SK-N-SH (cell line): ENCODE measurements around the gene PDLIM4. TPM values are rescaled to one million over a fixed set of nuclear protein-coding genes. Genes with fewer than 3 reads are reported as not detected.
A peak's percentile ranks its signal among the peaks of the same experiment; 100 is the strongest.

Experiments
- CTCF ChIA-PET: fragments of 300-600, 350-600 bp; formaldehyde crosslinking; extraction: SDS; loops from one replicate; lab custom pipeline; 2021; lab: Yijun Ruan, JAX
- POLR2A ChIA-PET: fragments of 350-600 bp; sonication (Branson Sonifier 250); formaldehyde crosslinking; extraction: SDS; loops from one replicate; lab custom pipeline; 2020; ENCODE audit warnings: antibody characterized with exemption, inconsistent platforms; lab: Yijun Ruan, JAX
- DNase-seq: peaks from one replicate; pipeline ENCODE4 v3.0.0; 2012
- H2AFZ ChIP-seq: fragments of 200-600 bp; sonication (generic); 2 replicates; pipeline ENCODE4 v1.8.1; 2016; ENCODE audit warnings: antibody characterized with exemption, mild to moderate bottlenecking, low read depth
- H3F3A ChIP-seq: fragments of 200-600 bp; sonication (generic); replicated peaks from 2 replicates; pipeline ENCODE3; 2016; ENCODE audit warnings: antibody characterized with exemption, mild to moderate bottlenecking; ENCODE audit not compliant: insufficient read depth
- H3K27ac ChIP-seq, 2 experiments: fragments of 200-500 bp in 1 of 2; fragments of 200-600 bp in 1 of 2; sonication (Bioruptor generic) in 1 of 2; sonication (generic), shearing (Covaris generic) in 1 of 2; 2 replicates each; pipeline versions ENCODE4 v1.5.1 to v1.6.1; 2014 to 2016; ENCODE audit warnings: low read depth in 2 of 2, inconsistent platforms in 1 of 2, low read length in 1 of 2, mild to moderate bottlenecking in 1 of 2, mixed read lengths in 1 of 2
- H3K27me3 ChIP-seq: fragments of 200-600 bp; sonication (generic), shearing (Covaris generic); 2 replicates; pipeline ENCODE4 v1.6.1; 2016; ENCODE audit warnings: mixed run types; ENCODE audit not compliant: insufficient read depth
- H3K36me3 ChIP-seq, 2 experiments: fragments of 200-500 bp in 1 of 2; fragments of 200-600 bp in 1 of 2; sonication (Bioruptor generic) in 1 of 2; sonication (generic) in 1 of 2; replicated peaks in 1 of 2; 2 replicates each; pipeline versions ENCODE3 to v1.5.1; 2014 to 2016; ENCODE audit warnings: low read length in 1 of 2, mild to moderate bottlenecking in 1 of 2; ENCODE audit not compliant: insufficient read depth in 2 of 2, control insufficient read depth in 1 of 2
- H3K4me1 ChIP-seq, 2 experiments: fragments of 200-500 bp in 1 of 2; fragments of 200-600 bp in 1 of 2; sonication (Bioruptor generic) in 1 of 2; sonication (generic), shearing (Covaris generic) in 1 of 2; 2 replicates each; pipeline versions ENCODE4 v1.5.1 to v1.6.1; 2014 to 2016; ENCODE audit warnings: low read depth in 1 of 2, low read length in 1 of 2, mixed run types in 1 of 2; ENCODE audit not compliant: insufficient read depth in 2 of 2, control insufficient read depth in 1 of 2
- H3K4me2 ChIP-seq: fragments of 200-600 bp; sonication (generic), shearing (Covaris generic); 2 replicates; pipeline ENCODE4 v1.6.1; 2017; ENCODE audit warnings: mixed run types
- H3K4me3 ChIP-seq, 2 experiments: fragments of 200-500 bp in 1 of 2; fragments of 200-600 bp in 1 of 2; sonication (Bioruptor generic) in 1 of 2; sonication (generic), shearing (Covaris generic) in 1 of 2; 2 replicates each; pipeline versions ENCODE4 v1.5.1 to v1.8.1; 2014 to 2016; ENCODE audit warnings: low read depth in 2 of 2, inconsistent platforms in 1 of 2, low read length in 1 of 2, mild to moderate bottlenecking in 1 of 2, mixed read lengths in 1 of 2, moderate library complexity in 1 of 2
- H3K79me2 ChIP-seq: fragments of 200-600 bp; sonication (generic); 2 replicates; pipeline ENCODE4 v1.8.1; 2017; ENCODE audit warnings: mild to moderate bottlenecking; ENCODE audit not compliant: insufficient read depth
- H3K9ac ChIP-seq: fragments of 200-600 bp; sonication (generic); 2 replicates; pipeline ENCODE4 v1.6.1; 2017; ENCODE audit warnings: mixed run types
- H3K9me2 ChIP-seq: fragments of 200-600 bp; sonication (generic); 2 replicates; pipeline ENCODE4 v1.6.1; 2017; ENCODE audit warnings: mixed run types
- H3K9me3 ChIP-seq: fragments of 200-600 bp; sonication (generic); 2 replicates; pipeline ENCODE4 v1.6.1; 2017; ENCODE audit warnings: mixed run types, mild to moderate bottlenecking, moderate library complexity
- H4K20me1 ChIP-seq: fragments of 200-600 bp; sonication (generic); 2 replicates; pipeline ENCODE4 v1.6.1; 2017; ENCODE audit warnings: mild to moderate bottlenecking, mixed run types; ENCODE audit not compliant: insufficient read depth
- ELF1 ChIP-seq: IDR thresholded peaks from 2 replicates; pipeline ENCODE4 v1.4.0; 2012
- EZH2phosphoT487 ChIP-seq: fragments of 200-600 bp; sonication (generic); IDR thresholded peaks from 2 replicates; pipeline ENCODE4 v1.6.1; 2017; ENCODE audit warnings: low read depth, mixed run types, mild to moderate bottlenecking, antibody characterized with exemption, moderate library complexity, borderline replicate concordance
- FOXJ3 ChIP-seq: sonication (generic); formaldehyde crosslinking; IDR thresholded peaks from 2 replicates; pipeline ENCODE4 v1.5.1; 2020; ENCODE audit warnings: mild to moderate bottlenecking, missing genetic modification reagents
- GATA2 ChIP-seq: sonication (generic); formaldehyde crosslinking; IDR thresholded peaks from 2 replicates; pipeline ENCODE4 v1.5.0; 2020; ENCODE audit warnings: mild to moderate bottlenecking, missing genetic modification reagents
- RFX5 ChIP-seq: IDR thresholded peaks from 2 replicates; pipeline ENCODE4 v1.6.1; 2012; ENCODE audit warnings: mild to moderate bottlenecking, improper control_type of control experiment, low read length
- TAF1 ChIP-seq: IDR thresholded peaks from 2 replicates; pipeline ENCODE4 v1.6.1; 2012; ENCODE audit warnings: low read depth, mild to moderate bottlenecking, low read length, moderate library complexity, borderline replicate concordance
- TCF12 ChIP-seq: IDR thresholded peaks from 2 replicates; pipeline ENCODE4 v1.4.0; 2012
- WGBS: methylation state at CpG from one replicate; pipeline ENCODE4 v1.1.6; 2017; ENCODE audit warnings: low lambda C conversion rate; 5-methylcytosine and 5-hydroxymethylcytosine counted together
- polyA plus RNA-seq, 3 experiments: library from polyadenylated mRNA; depleted of rRNA; stranded (reverse); fragments of >200 nt; gene quantifications; 2 replicates each; pipeline ENCODE4 v1.2.3, GENCODE V29; 2012
- TF ChIP-seq, protein P1 (sequence below): fragments of 150-350 bp; IDR thresholded peaks from 2 replicates; pipeline ENCODE4 v1.6.1; 2017; ENCODE audit warnings: antibody characterized with exemption, low read length, low read depth, borderline replicate concordance
- TF ChIP-seq, protein P2 (sequence below): fragments of 200-600 bp; sonication (generic); IDR thresholded peaks from 2 replicates; pipeline ENCODE4 v1.6.1; 2017; ENCODE audit warnings: antibody characterized with exemption, mild to moderate bottlenecking, moderate library complexity

Gene PDLIM4
- polyA plus RNA-seq, 1 of the 3 experiments (the other 2 are of a cell fraction) = 57.1 TPM

DNA sequence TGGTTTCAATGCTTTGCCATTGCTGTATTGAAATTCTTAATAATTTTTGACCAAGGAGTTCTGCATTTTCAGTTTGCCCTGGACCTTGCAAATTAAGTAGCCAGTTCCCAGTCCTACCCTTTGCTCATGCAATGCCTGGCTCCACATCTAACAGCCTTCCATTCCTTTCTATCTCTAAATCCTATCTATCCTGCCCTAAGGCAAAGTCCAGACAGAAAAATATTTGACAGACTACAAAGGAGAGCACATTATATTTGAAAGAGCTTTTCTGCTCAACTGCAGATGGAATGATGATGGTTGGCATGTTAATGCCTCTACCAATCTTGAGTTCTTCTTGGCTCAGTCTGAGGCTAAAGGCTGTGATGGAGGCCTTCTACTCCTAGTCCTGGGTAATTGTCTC, 52.2 kb downstream of the PDLIM4 start:
- Histone ChIP-seq H4K20me1 (no peaks in the 10 kb centered on the region), H3K4me3 (no peak overlapping the region), H3K79me2 (no peaks in the 10 kb centered on the region), H3K27ac (peak overlapping the region in 1 of 2 experiments; percentile 25; a peak in 1 of 4 replicates), H3K9ac (no peak overlapping the region), H2AFZ (no peak overlapping the region), H3K9me2 (no peaks in the 10 kb centered on the region), H3K9me3 (no peaks in the 10 kb centered on the region), H3K4me2 (no peak overlapping the region), H3K36me3 (peaks cover 4% of the 10 kb centered on the region in 2 experiments), H3F3A (no peaks in the 10 kb centered on the region), H3K27me3 (no peaks in the 10 kb centered on the region), H3K4me1 (peaks cover 0 to 8% of the 10 kb centered on the region in 2 experiments; a peak in 1 of 4 replicates)
- TF ChIP-seq GATA2 (CRISPR knock-in tag) = peak; percentile 44
- TF ChIP-seq, protein P1, sequence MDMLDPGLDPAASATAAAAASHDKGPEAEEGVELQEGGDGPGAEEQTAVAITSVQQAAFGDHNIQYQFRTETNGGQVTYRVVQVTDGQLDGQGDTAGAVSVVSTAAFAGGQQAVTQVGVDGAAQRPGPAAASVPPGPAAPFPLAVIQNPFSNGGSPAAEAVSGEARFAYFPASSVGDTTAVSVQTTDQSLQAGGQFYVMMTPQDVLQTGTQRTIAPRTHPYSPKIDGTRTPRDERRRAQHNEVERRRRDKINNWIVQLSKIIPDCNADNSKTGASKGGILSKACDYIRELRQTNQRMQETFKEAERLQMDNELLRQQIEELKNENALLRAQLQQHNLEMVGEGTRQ = no peak
- ChIA-PET POLR2A (interaction anchor here (1.7 kb wide), 1 partner anchor 16 kb away, joined by 6 read pairs; the partner anchor contains the start of gene SLC22A4), CTCF (interaction anchor here (1.3 to 2.3 kb wide), 4 partner anchors 9 to 59 kb away, joined by 3 to 6 read pairs (median 4); partner anchors contain the start of genes SLC22A4 and SLC22A5)
- DNase-seq = peak; percentile 32

DNA sequence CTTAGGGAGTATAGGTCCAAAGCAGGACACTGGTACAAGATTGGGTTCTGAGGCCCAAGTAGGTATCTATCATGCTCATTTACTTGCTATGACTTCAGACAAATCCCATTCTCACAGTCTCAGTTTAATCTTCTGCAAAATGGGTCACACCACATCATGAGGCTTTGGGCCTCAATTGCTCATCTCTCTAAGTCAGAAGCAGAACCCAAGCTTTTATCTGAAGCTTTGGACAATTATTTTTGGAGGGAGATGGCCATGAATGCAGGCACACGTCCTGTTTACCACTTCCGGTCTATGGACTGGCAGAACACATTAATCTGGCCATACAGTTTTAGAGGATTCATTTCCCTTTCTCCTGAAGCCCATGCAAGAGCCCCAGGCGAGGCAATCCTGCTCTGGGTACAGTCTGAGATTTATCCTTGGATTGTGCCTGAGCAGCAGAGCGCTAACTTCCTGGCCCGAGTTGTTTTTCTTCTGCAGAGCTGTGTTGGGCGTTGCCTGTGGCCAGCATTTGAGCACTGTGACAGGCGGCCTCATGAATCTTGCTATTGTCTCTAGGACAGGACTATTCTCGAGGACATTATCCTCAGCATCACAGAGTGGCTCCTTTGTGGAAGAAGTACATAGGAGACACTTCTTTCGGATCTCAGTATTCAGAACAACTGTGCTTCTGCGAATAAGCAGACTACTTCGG, 52.8 kb downstream of the PDLIM4 start:
- Histone ChIP-seq H4K20me1 (no peaks in the 10 kb centered on the region), H3K4me1 (peaks cover 0 to 8% of the 10 kb centered on the region in 2 experiments; a peak in 1 of 4 replicates), H3K4me2 (no peak overlapping the region), H3K4me3 (no peak overlapping the region), H3K9me3 (no peaks in the 10 kb centered on the region), H2AFZ (no peak overlapping the region), H3K9ac (no peak overlapping the region), H3K79me2 (no peaks in the 10 kb centered on the region), H3F3A (no peaks in the 10 kb centered on the region), H3K27me3 (no peaks in the 10 kb centered on the region), H3K36me3 (peaks cover 0 to 4% of the 10 kb centered on the region in 2 experiments), H3K9me2 (no peaks in the 10 kb centered on the region), H3K27ac (peak overlapping the region in 1 of 2 experiments; percentile 25; a peak in 1 of 4 replicates)
- no peak for DNase-seq
- ChIA-PET POLR2A (interaction anchor here (1.7 kb wide), 1 partner anchor 17 kb away, joined by 6 read pairs; the partner anchor contains the start of gene SLC22A4), CTCF (interaction anchor here (1.4 to 2.3 kb wide), 3 partner anchors 16 to 59 kb away, joined by 3 to 6 read pairs (median 3); partner anchors contain the start of genes SLC22A4 and SLC22A5)
- TF ChIP-seq FOXJ3 (CRISPR knock-in tag) (no peak), TAF1 (no peak), RFX5 (no peak), ELF1 (no peak), EZH2phosphoT487 (no peak), TCF12 (no peak)
- TF ChIP-seq, protein P2, sequence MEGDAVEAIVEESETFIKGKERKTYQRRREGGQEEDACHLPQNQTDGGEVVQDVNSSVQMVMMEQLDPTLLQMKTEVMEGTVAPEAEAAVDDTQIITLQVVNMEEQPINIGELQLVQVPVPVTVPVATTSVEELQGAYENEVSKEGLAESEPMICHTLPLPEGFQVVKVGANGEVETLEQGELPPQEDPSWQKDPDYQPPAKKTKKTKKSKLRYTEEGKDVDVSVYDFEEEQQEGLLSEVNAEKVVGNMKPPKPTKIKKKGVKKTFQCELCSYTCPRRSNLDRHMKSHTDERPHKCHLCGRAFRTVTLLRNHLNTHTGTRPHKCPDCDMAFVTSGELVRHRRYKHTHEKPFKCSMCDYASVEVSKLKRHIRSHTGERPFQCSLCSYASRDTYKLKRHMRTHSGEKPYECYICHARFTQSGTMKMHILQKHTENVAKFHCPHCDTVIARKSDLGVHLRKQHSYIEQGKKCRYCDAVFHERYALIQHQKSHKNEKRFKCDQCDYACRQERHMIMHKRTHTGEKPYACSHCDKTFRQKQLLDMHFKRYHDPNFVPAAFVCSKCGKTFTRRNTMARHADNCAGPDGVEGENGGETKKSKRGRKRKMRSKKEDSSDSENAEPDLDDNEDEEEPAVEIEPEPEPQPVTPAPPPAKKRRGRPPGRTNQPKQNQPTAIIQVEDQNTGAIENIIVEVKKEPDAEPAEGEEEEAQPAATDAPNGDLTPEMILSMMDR = no peak
- WGBS = 86% methylated on average over 10 of the region's 11 CpGs
